Measurements from ENCODE around the gene PPP2R3C.
"Not testable (repeated sequence)": the region's sequence is repeated elsewhere in the genome, so short reads cannot be mapped to it uniquely, and the experiment has no call there.

Gene PPP2R3C

GRCh38 chr14:35123388-35123703 lies 1.6 kb upstream of the PPP2R3C start:
- no peak for DNase-seq

GRCh38 chr14:35122696-35123387 lies 1.1 kb upstream of the PPP2R3C start:
- DNase-seq: no peak

- no peak for DNase-seq
These were observed 534 bp downstream of the PPP2R3C start for GRCh38 chr14:35121026-35121886.

GRCh38 chr14:35117112-35117511 lies 4.7 kb downstream of the PPP2R3C start:
- no peak for DNase-seq

- DNase-seq: no peak
These were observed 5.5 kb downstream of the PPP2R3C start for GRCh38 chr14:35116242-35116641.

- no peak for DNase-seq
These were observed 7.8 kb downstream of the PPP2R3C start for GRCh38 chr14:35114036-35114435.

GRCh38 chr14:35113308-35113950 lies 8.4 kb downstream of the PPP2R3C start:
- DNase-seq: no peak

- no peak for DNase-seq
These were observed 9.1 kb downstream of the PPP2R3C start for GRCh38 chr14:35112641-35113040.

- DNase-seq: no peak
These were observed 13.9 kb downstream of the PPP2R3C start for GRCh38 chr14:35107866-35108265.

- DNase-seq: not testable (repeated sequence)
These were observed 27.1 kb downstream of the PPP2R3C start for GRCh38 chr14:35094645-35095044.

GRCh38 chr14:35088514-35088913 lies 33.3 kb downstream of the PPP2R3C start:
- DNase-seq: no peak

GRCh38 chr14:35085441-35085840 lies 36.3 kb downstream of the PPP2R3C start:
- no peak for DNase-seq

GRCh38 chr14:35083530-35084150 lies 38.1 kb downstream of the PPP2R3C start:
- DNase-seq: no peak

GRCh38 chr14:35079742-35080141 lies 42.0 kb downstream of the PPP2R3C start:
- no peak for DNase-seq

- no peak for DNase-seq
These were observed 43.7 kb downstream of the PPP2R3C start for GRCh38 chr14:35078082-35078481.

GRCh38 chr14:35073486-35073885 lies 48.3 kb downstream of the PPP2R3C start:
- no peak for DNase-seq

- no peak for DNase-seq
These were observed 49.6 kb downstream of the PPP2R3C start for GRCh38 chr14:35072226-35072625.

GRCh38 chr14:35068238-35069012 lies 53.4 kb downstream of the PPP2R3C start:
- no peak for DNase-seq

GRCh38 chr14:35065731-35066130 lies 56.1 kb downstream of the PPP2R3C start:
- DNase-seq: not testable (repeated sequence)

GRCh38 chr14:35061113-35061791 lies 60.5 kb downstream of the PPP2R3C start:
- DNase-seq: not testable (repeated sequence)

GRCh38 chr14:35052637-35053036 lies 69.2 kb downstream of the PPP2R3C start:
- DNase-seq: no peak

GRCh38 chr14:35051796-35052195 lies 70.0 kb downstream of the PPP2R3C start:
- no peak for DNase-seq

Data from effector CD8-positive, alpha-beta T cell (primary cell).